Mucosa of rectum (tissue), 2 donors: Measurements from ENCODE around the gene FOXA3.

Source experiments
- H3K27ac ChIP-seq, 2 donors: one replicate each; pipeline ENCODE4 v1.7.0; 2013; ENCODE audit warnings: inconsistent platforms in 2 of 2, low read depth in 2 of 2, low read length in 2 of 2
- H3K27me3 ChIP-seq, 2 donors: one replicate each; pipeline ENCODE4 v1.7.0; 2013; ENCODE audit warnings: low read length in 2 of 2; ENCODE audit not compliant: control insufficient read depth in 2 of 2, insufficient read depth in 2 of 2
- H3K36me3 ChIP-seq, 2 donors: one replicate each; pipeline ENCODE4 v1.7.0; 2013; ENCODE audit warnings: low read length in 2 of 2; ENCODE audit not compliant: control insufficient read depth in 2 of 2, insufficient read depth in 2 of 2
- H3K4me1 ChIP-seq, 2 donors: one replicate each; pipeline ENCODE4 v1.7.0; 2013; ENCODE audit warnings: low read length in 2 of 2, mild to moderate bottlenecking in 1 of 2; ENCODE audit not compliant: control insufficient read depth in 2 of 2, insufficient read depth in 2 of 2
- H3K4me3 ChIP-seq, 2 donors: one replicate each; pipeline ENCODE4 v1.7.0; 2013; ENCODE audit warnings: low read length in 2 of 2
- H3K9ac ChIP-seq, 2 donors: one replicate each; pipeline ENCODE4 v1.7.0; 2013; ENCODE audit warnings: low read length in 2 of 2, low read depth in 1 of 2, mild to moderate bottlenecking in 1 of 2
- H3K9me3 ChIP-seq, 2 donors: one replicate each; pipeline ENCODE4 v1.7.0; 2013; ENCODE audit warnings: low read length in 2 of 2; ENCODE audit not compliant: control insufficient read depth in 2 of 2
- donor health status: healthy.
- donor health status: Normal muscosa, but diverticular disease.

The FOXA3 gene

DNA sequence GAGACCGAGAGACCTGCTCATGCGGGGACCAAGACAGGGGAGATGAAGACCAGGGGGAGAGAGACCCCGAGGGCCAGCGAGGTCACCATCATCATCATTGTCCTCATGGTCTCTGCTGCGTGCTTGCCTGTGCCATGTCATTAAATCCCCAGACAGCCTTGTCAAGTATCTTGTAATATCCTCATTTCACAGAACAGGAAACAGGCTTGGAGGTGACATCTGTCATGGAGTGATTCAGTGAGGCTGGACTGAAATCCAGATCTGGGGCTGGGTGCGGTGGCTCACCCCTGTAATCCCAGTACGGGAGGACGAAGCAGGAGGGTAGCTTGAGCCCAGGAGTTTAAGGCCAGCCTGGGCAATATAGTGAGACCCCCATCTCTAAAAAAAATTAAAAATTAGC lies 56.3 kb downstream of the FOXA3 start:
- H3K4me1 ChIP-seq: no peaks in the 10 kb centered on the region
- no peak overlapping the region for H3K27ac ChIP-seq
- no peaks in the 10 kb centered on the region for H3K36me3 ChIP-seq
- peaks cover 0 to 5% of the 10 kb centered on the region in 2 donors for H3K27me3 ChIP-seq
- H3K4me3 ChIP-seq: no peak overlapping the region
- no peak overlapping the region for H3K9ac ChIP-seq
- no peaks in the 10 kb centered on the region for H3K9me3 ChIP-seq

DNA sequence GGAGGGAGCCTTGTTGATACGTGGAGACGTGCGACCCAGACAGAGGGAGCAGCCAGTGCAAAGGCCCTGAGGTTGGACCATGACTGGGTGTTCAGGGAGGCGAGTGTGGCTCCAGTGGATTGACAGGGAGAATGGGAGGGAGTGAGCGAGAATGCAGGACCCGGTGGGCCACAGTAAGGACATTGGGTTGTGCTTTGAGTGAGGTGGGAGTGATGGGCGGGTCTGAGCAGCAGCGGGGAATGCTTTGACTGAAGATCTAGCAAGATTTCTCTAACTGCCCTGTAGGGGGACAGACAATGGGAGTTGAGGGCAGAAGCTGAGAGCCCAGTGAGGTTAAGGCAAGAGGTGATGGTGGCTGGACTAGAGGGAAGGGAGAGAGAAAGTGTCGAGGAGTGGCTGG lies 58.2 kb downstream of the FOXA3 start:
- no peak overlapping the region for H3K4me3 ChIP-seq
- H3K27ac ChIP-seq: no peak overlapping the region
- no peaks in the 10 kb centered on the region for H3K36me3 ChIP-seq
- H3K27me3 ChIP-seq: peaks cover 0 to 5% of the 10 kb centered on the region in 2 donors
- no peaks in the 10 kb centered on the region for H3K9me3 ChIP-seq
- no peaks in the 10 kb centered on the region for H3K4me1 ChIP-seq
- H3K9ac ChIP-seq: no peak overlapping the region
